Activated CD4-positive, alpha-beta T cell treated with anti-CD3 and anti-CD28 coated beads, Interleukin-2, amount 50 U/mL, for 1 hour (primary cell): ENCODE data around the gene EFCAB5.
"Not testable (repeated sequence)": the region's sequence is repeated elsewhere in the genome, so short reads cannot be mapped to it uniquely, and the experiment has no call there.

ENCODE experiments used
- DNase-seq: peaks from one replicate; pipeline ENCODE4 v3.0.0-alpha.2; 2020

The EFCAB5 gene

GRCh38 chr17:30103921-30104320 is 162.5 kb downstream of the EFCAB5 start:
- DNase-seq: no peak

- peak; percentile 64 for DNase-seq
These were observed 163.3 kb downstream of the EFCAB5 start for GRCh38 chr17:30104575-30105339.

DNA sequence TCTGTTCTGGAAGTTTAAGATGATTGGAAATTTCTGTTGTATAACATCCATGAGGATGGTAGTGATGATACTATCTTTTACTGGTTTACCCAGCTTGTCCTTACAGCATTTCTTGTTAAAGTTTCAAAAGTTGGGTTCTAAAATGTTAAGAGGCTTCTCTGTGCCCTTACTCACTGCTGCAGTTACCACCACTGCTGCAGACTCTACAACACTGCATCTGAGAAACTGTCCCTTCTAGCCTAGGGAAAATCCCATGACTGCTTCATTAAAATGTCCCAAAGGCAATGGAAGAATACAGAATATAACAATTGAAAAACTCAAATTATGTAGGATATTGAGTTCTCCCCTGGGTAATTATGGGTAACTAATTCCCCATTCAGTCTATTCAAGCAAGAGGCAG is 171.4 kb downstream of the EFCAB5 start:
- no peak for DNase-seq

DNA sequence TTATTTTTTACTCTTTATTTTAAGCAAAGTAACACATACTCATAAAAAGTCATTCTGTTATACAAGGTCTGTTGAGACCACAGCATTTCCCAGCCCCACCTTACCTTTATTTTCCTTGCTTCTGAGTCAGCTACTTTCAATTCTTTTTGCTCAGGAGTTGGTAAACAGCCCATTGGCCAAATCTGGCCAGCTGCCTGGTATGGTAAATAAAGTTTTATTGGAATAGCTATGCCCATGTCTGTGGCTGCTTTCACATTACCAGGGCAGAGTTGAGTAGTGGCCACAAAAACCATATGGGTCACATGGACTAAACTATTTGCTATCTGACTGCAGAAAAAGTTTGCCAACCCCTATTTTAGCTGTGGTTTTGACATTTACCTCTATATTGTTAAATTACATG is 171.8 kb downstream of the EFCAB5 start:
- DNase-seq: no peak

DNA sequence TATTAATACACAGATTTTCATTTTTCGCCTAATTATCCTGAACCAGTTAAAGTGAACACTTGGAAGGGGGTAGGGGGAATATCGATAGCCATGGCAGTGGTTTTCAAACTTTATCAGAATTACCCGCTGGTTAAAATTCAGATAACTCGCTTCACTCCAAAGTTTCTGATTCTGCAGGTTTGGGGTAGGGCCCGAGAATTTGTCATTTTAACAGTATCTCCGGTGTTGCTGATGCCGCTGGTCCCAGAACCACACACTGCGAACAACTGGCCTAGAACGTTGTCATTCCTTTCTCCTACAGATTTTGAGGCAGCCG is 174.9 kb downstream of the EFCAB5 start:
- no peak for DNase-seq

GRCh38 chr17:30116661-30117551 is 175.5 kb downstream of the EFCAB5 start, which contains the start of gene NSRP1:
Gene NSRP1 (plus strand): TSS chr17:30116816. CDS start chr17:30116844, 28 bp downstream.
- peak; percentile 92 for DNase-seq

GRCh38 chr17:30117675-30118081 is 176.2 kb downstream of the EFCAB5 start:
- DNase-seq: no peak

- DNase-seq: not testable (repeated sequence)
These were observed 177.2 kb downstream of the EFCAB5 start for GRCh38 chr17:30118635-30119034.

DNA sequence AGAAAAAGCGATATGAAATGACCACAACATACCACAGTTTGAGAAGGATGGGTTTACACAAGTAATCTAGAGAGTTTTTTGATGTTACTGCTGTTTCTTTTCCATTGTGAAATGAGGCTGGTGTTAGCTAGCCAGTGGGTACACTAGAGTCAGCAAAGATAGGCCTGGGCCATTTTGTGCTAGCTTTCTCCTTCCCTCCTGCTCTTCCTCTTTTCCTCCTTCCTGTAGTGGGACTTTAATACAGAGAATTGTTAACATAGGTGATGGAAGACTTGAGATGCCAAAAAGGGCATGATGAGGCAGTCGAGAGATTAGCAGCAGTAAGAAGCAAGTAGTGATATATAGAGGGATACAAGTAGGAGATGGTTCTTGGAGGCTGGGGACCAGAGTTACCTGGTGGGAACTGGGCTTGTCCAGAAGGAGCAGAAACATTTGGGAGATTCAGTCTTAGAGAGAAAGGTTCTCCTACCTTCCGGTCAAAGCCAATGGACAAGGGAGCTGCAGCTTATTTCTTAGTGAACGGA is 182.9 kb downstream of the EFCAB5 start:
- no peak for DNase-seq

- no peak for DNase-seq
These were observed 188.7 kb downstream of the EFCAB5 start for GRCh38 chr17:30130121-30130520.

GRCh38 chr17:30132615-30133014 is 191.2 kb downstream of the EFCAB5 start:
- DNase-seq: no peak

DNA sequence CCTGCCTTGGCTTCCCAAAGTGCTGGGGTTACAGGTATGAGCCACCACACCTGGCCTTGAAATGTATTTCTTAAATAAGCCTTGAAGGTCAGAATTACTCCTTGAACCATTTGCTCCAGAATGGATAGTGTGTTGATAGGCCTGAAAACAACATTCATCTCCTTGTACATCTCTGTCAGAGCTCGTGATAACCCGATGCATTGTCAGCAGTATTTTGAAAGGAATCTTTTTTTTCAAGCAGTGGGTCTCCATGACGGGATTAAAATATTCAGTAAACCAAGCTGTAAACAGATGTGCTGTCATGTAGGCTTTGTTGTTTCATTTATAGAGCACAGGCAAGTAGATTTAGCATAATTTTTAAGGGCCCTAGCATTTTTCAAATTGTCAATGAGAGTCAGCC is 191.8 kb downstream of the EFCAB5 start:
- DNase-seq: no peak

- no peak for DNase-seq
These were observed 193.1 kb downstream of the EFCAB5 start for GRCh38 chr17:30134551-30134950.

GRCh38 chr17:30137158-30137557 is 195.7 kb downstream of the EFCAB5 start:
- no peak for DNase-seq

DNA sequence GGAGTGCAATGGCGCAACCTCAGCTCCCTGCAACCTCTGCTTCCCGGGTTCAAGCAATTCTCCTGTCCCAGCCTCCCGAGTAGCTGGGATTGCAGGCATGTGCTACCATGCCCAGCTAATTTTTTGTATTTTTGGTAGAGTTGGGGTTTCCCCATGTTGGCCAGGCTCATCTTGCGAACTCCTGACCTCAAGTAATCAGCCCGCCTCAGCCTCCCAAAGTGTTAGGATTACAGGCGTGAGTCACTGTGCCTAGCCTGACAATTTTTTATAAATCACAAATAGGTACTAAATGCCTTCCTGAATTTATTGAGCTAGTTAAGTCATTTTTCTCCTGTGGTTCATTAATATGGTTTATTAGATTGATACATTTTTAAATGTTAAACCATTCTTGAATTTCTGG is 206.4 kb downstream of the EFCAB5 start:
- not testable (repeated sequence) for DNase-seq

- DNase-seq: no peak
These were observed 206.9 kb downstream of the EFCAB5 start for GRCh38 chr17:30148376-30148775.

DNA sequence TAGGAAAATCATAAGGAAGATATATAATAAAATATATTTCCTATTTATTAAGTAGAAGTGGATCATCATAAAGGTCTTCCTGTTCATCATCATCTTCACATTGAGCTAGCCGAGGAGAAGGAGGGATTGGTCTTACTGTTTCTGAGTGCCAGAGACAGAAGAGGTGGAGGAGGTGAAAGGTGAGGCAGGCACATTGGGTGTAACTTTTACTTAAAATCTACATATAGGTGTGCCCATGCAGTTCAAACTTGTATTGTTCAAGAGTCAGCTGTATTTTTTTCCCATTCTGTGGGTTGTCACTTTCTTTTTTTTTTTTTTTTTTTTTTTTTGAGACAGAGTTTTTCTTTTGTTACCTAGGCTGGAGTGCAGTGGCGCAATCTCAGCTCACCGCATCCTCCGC is 210.0 kb downstream of the EFCAB5 start:
- no peak for DNase-seq

DNA sequence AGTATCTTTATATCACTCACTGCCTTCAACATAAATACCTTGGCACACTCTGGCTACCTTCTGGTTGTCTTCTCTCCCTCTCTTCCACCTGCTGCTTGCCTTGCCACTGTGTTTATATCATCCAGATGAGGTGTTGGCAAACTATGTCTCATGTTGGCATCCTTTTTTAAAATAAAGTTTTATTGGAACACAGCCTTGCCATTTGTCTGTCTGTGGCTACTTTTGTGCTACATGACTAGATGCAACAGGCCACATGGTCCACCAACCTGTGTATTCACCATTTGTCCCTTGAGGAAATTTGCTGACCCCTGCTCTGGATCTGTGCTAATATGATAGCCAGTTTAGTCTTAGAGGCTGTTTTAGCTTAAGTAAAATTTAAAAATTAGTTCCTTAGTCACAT is 212.0 kb downstream of the EFCAB5 start:
- DNase-seq: no peak

- no peak for DNase-seq
These were observed 214.0 kb downstream of the EFCAB5 start for GRCh38 chr17:30155389-30155788.
